NCI-H2171 treated with DMSO at 0.1 percent for 48 hours (cell line): ENCODE measurements around the gene EVI5.

Experiments
- DNase-seq: peaks from one replicate; lab custom pipeline; 2025; lab: John Stamatoyannopoulos, UW

The EVI5 gene

DNA sequence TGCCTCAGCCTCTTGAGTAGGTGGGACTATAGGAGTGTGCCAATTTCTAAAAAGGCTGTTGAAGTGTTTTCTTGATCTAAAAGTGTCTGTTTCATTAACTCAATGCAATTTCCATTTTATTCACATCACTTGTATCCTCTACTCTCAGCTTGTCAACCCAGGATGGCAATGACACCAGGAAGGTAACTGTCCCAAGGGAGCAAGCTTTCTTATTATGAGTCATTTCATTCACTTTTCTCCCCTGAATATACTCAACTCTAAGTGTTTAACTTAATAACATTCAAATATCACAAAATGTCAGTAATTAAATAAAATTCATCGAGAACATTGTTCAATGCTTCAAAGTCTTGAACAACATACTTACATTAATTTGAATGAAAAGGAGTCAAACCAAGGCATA is 275.3 kb downstream of the EVI5 start:
- no peak for DNase-seq

DNA sequence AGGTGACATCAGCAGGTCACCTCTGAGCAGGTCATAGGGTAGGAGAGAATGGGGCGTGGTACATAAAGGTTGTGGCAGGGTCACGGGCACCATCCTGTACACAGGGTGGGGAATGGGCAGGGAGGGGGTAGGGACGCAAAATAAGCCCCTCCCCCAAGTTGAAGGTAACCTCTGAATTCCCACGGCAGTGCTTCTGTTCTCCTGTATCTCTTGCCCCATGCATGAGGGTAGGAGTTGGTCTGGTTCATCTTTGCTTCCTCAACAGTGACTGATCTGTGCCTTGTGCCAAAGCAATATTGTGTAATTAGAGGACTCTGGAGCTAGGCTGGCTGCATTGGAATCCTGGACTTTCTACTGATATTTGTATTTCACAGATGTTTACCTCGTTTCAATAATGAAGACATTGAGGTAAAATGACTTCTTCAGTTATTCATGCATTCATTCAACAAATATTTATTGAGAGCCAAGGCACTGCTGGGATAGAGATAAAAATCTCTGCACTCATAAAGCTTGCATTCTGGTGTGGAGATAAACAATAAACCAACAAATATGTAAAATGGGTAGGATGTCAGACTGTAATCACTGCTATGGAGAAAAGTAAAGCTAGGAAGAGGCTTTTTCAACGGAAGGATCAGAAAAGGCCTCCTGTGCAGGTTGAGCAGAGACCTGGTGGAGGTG is 279.8 kb downstream of the EVI5 start:
- no peak for DNase-seq

DNA sequence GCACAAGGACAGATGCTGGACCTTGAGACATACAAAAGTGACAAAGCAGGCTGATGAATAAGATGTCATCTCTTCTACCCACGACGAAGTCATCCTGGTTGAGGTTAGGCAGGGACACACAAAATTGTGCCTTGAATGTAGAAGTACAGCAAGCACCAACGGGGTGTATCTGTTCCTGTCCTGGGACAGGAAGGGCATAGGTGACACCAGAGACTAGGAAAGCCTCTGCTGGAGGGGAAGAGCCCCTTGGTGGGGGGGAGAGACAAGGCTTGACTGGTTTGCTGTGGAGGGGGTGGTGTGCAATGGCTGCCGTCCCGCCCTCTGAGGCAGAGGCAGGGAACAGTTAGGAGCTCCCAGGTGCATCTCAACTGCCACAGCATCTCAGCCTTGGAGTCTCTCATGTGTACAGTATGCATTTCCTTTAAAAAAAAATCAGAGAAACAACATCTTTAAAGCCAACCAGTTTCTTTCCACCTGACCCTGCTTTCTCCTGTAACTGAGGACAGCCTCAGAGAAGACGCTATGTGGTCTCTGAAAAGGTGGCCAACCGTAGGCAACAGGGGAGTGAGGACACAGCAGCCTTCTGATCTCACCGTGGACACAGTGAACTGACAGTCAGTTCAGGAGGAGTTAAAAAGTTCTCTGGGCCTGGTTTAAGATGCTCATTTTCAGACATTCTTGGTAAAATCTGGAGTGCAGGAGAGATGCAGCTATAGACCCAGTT is 280.5 kb downstream of the EVI5 start:
- no peak for DNase-seq

DNA sequence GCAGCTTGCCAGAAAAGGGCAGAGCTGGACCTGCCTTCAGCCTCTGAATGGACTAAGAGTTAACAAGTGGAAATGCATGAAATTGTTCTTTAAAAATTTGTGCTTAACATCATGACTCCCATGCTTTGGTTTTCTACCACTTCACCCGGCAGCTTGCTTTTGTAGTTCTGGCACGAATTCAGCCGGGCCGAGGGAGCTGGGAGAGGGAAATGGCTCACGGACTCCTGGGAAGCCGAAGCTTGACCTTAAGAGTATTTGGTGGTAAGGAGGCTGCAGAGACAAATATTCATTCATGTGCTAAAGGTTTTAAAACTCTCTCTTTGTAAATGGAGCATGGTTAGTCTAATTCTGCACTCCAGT is 281.0 kb downstream of the EVI5 start:
- no peak for DNase-seq

DNA sequence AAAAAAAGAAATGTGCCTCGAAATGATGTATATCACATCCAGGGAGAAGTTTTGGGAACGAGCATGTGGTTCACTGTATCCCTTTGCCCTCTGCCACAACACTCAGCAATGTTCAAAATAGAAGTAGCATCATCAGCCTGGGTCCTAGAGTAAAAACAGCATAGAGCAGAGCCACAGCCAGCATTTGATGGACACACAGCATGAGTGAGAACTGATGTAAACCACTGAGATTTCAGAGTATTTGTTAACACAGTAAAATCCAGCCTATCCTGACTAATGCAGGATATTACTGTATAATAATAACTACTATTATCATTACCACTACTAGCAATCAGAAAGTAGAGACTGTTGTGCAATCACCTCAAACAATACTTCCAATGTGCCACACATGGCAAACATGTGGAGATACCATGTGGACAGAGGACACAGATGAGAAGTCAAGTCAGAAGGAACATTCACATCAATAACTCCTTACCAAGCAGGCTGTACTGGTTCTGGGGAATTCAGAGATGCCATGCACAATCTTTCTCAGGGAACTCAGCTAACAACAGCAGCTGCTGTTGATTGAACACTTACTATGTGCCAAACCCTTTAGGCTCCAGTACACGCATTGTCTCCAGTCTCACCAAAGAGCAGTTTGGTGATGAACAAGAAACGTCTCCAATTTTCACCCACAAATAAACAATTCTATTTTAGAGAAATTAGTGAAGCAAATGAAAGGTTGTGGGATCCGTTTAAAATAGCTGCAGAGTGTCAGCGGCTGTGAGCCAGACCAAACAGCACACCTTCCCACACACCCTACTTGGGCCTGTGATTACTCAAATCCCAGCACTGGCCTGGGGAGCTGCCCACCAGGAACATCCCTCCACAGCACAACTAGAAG is 281.6 kb downstream of the EVI5 start:
- DNase-seq: no peak

DNA sequence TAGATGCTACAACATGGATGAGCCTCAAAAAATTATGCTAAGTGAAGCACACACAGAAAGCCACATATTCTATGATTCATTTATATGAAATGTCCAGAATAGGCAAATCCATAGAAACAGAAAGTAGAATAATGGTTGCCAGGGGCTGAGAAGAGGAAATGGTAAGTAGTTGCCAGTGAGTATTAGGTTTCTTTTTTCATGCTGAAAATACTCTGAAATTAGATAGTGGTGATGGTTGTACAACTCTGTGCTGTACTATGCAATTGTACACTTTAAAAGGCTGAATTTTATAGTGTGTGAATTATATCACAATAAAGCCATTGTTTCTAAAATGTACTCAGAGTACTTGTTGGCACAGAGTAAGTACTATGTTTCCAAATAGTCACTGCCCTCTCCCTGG is 282.7 kb downstream of the EVI5 start:
- no peak for DNase-seq

DNA sequence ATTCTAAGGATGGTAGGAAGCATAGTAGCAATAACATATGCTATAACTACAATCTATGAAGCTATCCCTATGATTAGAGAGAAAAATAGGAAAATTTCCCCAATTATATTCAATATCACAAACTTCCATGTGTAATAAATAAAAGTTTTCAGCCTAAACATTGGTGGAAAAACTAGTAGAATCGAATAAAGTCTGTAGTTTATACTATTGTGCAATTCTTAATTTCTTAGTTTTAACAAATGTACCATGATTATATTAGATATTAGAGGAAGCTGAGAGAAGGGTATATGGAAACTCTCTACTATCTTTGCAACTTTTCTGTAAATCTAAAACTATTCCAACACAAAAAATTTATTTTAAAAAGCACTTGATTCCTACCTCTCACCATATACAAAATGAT is 284.4 kb downstream of the EVI5 start:
- no peak for DNase-seq

DNA sequence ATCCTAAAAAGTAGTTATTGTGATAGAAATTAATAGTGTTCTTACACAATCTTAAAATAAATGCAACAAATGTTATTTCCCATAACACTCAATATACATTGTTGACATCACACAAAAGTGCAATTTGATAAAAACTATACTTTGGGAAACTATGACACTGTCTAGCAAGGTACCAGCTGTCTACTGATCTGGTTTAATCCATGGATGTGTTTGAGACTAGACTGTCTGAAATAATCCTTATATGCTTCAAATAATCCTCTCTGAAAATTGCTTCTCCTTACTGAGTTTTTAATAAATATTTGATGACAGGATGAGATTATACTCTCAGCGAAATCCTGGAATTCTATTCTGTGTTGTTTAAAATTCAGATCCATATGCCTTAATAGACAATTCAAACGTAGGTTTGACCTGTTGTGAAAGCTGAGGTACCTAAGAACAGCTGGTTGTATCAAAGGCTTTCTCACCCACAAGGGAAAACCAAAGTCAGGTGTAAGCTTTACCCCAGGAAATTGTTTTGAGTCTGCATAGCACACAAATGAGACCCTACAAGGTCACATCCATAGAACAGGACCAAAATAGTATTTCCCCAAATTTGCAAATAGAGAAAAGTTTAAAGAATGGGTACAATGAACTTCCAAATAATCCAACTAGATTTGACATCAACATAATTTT is 289.4 kb downstream of the EVI5 start:
- DNase-seq: no peak

DNA sequence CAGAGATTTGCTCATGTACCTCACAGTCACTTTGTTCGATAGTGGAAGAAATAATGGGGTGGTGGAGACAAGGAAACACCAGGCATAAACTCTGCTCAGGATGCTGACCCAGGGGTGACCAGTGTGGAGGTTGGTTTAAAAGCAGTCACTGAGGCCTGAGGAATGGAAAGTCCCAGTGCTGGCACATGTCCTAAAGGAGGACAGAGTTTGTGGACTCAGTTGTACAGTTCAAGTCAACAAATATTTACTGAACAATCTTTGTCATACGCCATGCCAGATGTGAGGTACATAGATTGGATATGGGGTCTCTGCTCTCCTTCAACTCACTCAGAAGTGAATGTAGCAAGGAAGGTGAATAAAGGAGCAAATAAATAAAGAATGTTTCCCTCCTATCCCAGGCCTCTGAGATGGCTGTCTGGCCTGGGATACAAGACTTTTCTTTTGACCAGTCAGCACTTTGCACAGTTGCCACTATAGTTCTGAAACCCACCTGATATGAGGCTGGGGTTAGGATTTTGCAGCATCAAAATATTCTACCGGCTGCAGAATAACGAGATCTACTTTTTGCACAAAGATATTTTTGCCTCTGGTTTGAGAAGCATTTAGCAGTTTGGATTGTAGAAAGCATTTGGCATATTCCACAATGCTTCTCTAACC is 290.3 kb downstream of the EVI5 start:
- DNase-seq: no peak

DNA sequence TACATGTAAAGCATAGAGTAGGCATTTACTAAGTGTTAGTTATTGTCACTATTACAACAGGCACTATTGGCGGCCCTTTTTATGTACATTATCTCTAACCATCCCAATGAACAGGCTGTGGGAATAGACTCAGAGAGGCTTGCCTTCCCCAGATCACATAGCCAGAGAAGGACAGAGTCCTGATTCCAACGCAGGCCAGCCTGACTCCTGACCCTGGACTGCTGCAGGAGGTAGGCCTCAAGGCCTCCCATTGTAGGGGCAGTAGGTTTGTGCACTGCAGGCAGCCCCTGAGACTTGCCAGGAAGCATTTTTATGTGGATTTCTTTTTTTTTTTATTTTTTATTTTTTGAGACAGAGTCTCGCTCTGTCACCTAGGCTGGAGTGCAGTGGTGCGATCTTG is 291.8 kb downstream of the EVI5 start:
- no peak for DNase-seq

DNA sequence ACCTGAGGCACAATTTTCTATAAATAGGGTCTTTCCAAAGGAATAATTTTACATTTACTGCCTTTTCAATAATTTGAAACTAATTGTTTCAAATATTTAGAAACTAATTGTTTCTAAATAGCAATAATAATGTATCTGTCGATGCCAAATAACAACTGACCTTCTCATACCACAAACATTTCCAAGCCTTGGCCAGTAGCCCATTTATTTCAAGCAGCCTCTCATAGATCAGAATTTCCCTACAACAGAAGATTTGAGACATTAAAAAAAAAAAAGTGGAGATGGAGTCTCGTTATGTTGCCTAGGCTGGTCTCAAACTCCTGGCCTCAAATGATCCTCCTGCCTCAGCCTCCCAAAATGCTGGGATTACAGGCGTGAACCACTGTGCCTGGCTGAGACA is 296.1 kb downstream of the EVI5 start:
- DNase-seq: no peak

DNA sequence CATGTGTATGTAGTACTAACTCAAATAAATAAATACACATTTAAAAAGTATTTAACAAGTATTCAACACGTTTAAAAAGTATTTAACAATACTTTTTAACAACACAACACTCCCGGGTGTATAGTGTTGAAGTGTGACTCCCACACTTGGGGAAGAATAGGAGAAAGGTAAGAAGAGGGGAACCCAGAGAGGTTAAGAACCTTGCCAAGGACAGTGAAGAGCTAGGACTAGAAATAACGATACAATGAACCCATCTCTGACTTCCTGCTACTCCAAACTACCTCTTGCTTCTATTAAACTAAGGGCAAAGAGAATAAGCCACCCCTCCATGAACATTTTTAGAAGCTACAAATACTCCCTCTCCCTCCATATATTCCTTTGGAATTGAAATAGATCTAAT is 296.5 kb downstream of the EVI5 start:
- no peak for DNase-seq

DNA sequence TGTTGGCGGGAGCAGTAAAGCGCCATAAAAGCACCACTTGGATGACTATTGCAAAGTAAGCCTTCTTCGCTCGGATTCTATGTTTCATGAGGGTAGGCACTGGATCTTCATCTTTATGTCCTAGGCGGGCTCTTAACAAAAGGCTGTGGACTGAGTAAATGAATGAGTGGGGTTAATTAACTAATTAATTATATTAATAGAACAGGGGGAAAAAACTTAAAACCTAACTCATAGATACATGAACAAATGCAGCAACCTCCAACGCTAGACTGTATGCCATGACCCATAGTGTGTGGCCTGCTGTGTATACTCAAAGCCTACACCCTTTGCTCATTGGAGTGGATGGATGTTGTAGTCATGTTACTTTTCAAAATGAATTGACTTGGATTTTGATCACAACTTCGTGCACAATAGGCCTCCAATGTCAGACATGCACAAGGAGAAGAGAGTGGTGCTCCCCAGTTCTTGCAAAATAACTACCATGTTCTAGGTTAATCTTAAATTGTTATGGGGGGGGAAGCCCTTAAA is 297.8 kb downstream of the EVI5 start:
- no peak for DNase-seq

DNA sequence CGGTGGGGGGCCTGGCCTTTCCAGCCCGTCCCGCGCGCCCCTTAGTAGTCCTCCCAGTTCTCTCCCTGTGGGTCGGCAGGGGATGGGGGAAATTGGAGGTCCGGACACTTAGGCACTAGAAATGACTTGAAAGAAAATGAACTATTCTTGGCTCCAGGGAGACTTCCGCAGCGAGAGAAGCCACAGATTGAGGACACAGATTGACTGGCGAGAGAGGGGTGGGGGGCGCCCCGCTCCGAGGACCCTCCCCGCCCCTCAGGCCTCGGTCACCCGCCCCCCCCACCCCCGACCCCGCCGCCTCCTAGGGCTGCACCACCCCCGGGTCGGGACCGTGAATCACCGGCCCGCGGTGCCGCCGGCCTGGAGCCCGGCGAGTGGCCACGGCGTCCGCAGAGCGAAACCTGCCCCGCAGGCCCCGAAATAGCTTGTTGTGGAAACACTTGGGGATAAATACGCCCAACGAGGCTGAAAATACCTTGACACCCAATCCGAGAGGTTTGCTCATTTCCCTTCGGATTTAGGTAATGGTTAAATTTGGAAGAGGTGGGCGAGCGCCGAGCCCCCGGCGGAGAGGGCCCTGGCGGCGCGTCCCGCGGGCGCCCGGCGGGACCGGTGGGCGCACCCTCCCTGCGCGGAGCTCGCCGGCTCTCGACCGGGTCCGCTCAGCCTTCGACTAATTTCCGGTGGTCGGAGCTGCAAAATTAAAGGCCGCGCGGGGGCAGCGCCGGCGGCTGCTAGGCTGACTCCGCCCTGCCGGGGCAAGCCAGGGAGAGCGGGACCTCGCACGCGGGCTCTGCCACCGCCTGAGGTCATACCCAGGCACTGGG is 298.4 kb downstream of the EVI5 start, which contains the start of gene GFI1:
GFI1 (minus strand) TSS at position 675 of the 827 bp plus-strand sequence. CDS start 3,438 bp downstream, outside the sequence.
- no peak for DNase-seq

DNA sequence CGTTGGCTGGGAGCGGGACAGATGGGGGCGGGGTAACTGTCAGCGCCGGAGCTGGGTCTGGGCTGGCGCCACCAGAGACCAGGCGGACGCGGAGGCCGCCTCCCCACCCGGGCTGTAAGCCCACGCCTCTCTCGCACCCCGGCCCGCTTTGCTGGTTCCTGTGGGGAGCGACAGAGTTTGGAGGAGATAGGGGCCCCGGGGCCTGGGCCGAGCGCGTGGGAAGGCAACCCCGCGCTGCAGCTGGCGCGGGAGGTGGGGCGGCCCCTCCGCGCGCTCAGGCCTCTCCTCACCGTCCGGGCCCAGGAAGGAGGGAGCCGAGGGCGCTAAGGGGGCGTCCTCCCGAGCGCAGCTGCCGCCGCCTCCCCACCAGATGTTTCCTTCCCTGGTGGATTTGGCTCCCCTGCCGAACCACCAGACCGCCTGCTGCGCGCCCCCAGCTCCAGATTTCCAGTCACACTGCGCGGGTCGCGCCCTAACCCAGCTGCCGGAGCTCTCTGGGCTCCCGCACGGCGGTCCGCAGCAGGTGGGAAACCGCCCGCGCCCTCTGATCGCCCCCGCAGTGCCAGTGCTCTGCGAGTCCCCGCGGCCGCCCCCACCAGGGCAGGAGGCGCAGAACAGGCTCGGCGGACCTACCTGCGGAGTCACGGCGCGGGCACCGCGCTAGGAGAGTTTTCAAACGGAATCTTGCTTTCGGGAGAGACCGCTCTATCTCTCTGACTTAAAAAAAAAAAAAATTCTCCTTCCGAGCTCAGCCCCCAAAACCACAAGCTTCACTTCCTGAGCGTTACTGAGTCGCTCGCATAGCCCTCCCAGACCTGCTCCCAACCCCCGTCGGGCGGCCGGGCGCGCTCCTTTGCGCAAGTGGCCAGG is 299.3 kb downstream of the EVI5 start:
- peak; percentile 70 for DNase-seq

DNA sequence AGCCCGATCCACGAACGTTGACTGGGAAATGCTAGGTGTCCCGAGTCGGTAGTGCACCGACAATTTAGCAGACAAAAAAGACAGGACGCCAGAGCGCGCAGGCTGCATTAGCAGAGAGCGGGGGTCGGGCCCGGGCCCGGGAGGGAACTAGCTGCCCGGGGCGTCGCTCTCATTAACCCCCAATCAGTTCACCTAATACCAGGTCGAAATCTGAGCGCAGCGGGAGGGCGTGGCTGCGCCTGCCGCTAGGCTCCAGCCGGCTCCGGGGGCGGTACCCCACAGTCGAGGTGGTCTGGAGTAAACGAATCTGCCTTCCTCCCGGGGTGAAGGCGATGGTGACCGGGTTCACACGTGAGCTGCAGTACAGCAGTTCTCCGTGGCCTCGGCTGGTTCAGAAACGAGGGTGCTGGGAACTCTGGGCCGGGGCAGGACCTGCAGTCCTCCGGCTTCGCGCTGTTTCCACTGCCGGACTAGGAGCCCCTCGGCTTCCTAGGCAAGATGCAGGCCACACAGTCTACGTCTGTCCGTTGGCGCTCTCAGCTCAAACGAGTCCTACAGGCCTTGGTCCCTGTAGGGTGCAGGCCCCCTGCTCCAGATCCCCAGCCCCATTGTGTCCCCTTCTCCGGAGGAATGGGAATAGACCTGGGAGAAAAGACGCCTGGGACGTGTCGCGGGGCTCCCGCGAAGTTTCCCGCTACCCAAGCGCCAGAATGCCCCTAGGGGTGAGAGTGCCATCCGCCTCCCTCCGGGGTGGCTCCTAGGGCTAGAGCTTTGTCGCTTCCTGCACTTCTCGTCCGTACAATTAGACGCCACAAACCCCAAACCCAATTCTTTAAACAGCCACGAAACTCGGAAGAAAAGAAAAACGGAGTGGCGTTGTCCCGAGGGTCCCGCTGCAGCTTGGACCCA is 300.2 kb downstream of the EVI5 start:
- DNase-seq: peak; percentile 56

DNA sequence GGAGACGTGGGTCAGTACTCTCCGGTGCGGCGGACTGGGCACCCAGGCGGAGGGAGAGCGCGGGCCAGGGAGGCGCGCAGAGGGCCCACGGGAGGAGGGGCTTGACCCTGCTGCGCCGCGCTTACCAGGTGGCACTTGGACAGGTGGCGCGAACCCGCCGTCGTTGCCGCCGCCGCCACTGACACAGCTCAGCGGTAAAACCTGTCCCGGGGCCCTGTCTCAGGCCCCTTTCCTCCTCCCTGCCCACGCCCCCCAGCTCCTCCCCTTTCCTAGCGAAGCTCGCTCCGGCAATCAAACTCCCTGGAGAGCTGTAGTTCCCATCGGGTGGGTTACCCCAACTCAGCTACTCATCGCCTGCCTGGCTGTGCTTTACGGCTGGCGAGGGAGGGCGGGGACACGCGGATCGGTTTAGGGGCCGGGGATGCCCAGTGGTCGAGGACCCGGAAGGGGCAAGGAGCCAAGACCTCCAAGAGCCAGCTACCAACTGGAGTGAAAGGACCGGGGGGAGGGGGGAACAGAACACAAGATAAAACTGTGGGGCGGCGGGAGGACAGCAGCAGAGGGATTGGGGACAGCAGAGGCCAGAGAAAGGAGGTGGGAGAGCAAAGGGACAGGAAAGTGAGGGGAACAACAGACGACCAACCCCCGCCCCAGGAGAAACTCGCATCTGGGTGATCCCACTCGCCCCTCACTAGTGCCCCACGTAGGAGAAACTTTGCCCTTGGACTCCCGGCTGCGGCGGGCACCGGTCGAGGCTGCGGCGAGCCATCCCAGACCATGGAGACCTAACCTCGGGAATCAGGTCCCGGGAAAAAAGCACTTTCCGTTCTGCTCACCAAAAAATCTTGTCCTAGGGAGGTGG is 301.1 kb downstream of the EVI5 start:
- DNase-seq: peak; percentile 77
